ENCODE measurements around the gene EBF4. TPM values are rescaled to one million over a fixed set of nuclear protein-coding genes. Genes with fewer than 3 reads are reported as not detected.
"Not testable (repeated sequence)": the region's sequence is repeated elsewhere in the genome, so short reads cannot be mapped to it uniquely, and the experiment has no call there.

Gene EBF4
- total RNA-seq, 1 donor, result 2.6 TPM

GRCh38 chr20:2673453-2673852 lies 19.1 kb upstream of the EBF4 start:
- no peak overlapping the region for H3K4me3 ChIP-seq (ENCODE audit: low read depth, low read length)
- TF ChIP-seq CTCF (IDR thresholded peaks at IDR 0.05; ENCODE audit: insufficient read depth, low read depth, low read length), result no peak
- no peak for DNase-seq (ENCODE audit: low read depth)

GRCh38 chr20:2680046-2680445 lies 12.5 kb upstream of the EBF4 start:
- H3K4me3 ChIP-seq (ENCODE audit: low read depth, low read length), result no peak overlapping the region
- DNase-seq (ENCODE audit: low read depth), result no peak
- no peak for TF ChIP-seq CTCF (IDR thresholded peaks at IDR 0.05; ENCODE audit: insufficient read depth, low read depth, low read length)

GRCh38 chr20:2682040-2682439 lies 10.5 kb upstream of the EBF4 start:
- H3K4me3 ChIP-seq (ENCODE audit: low read depth, low read length); DNase-seq (ENCODE audit: low read depth): not testable (repeated sequence)

- not testable (repeated sequence) for DNase-seq (ENCODE audit: low read depth); H3K4me3 ChIP-seq (ENCODE audit: low read depth, low read length)
Observed at GRCh38 chr20:2684817-2685216, 7.8 kb upstream of the EBF4 start.

- no peak for TF ChIP-seq CTCF (IDR thresholded peaks at IDR 0.05; ENCODE audit: insufficient read depth, low read depth, low read length)
- no peak for DNase-seq (ENCODE audit: low read depth)
- no peak overlapping the region for H3K4me3 ChIP-seq (ENCODE audit: low read depth, low read length)
Observed at GRCh38 chr20:2687514-2687913, 5.1 kb upstream of the EBF4 start.

GRCh38 chr20:2688041-2688591 lies 4.5 kb upstream of the EBF4 start:
- TF ChIP-seq CTCF (IDR thresholded peaks at IDR 0.05; ENCODE audit: insufficient read depth, low read depth, low read length), result peak; percentile 85
- H3K4me3 ChIP-seq (ENCODE audit: low read depth, low read length), result no peak overlapping the region
- peak; percentile 63 for DNase-seq (ENCODE audit: low read depth)

- no peak for TF ChIP-seq CTCF (IDR thresholded peaks at IDR 0.05; ENCODE audit: insufficient read depth, low read depth, low read length)
Observed at GRCh38 chr20:2690213-2690612, 2.4 kb upstream of the EBF4 start.

GRCh38 chr20:2690718-2691117 lies 1.9 kb upstream of the EBF4 start:
- no peak for DNase-seq (ENCODE audit: low read depth)
- H3K4me3 ChIP-seq (ENCODE audit: low read depth, low read length), result no peak overlapping the region
- no peak for TF ChIP-seq CTCF (IDR thresholded peaks at IDR 0.05; ENCODE audit: insufficient read depth, low read depth, low read length)

More at GRCh38 chr20:2690213-2690612, 2.4 kb upstream of the EBF4 start:
- H3K4me3 ChIP-seq (ENCODE audit: low read depth, low read length), result no peak overlapping the region
- no peak for DNase-seq (ENCODE audit: low read depth)
